ENCODE measurements around the gene MEX3A.

DNA sequence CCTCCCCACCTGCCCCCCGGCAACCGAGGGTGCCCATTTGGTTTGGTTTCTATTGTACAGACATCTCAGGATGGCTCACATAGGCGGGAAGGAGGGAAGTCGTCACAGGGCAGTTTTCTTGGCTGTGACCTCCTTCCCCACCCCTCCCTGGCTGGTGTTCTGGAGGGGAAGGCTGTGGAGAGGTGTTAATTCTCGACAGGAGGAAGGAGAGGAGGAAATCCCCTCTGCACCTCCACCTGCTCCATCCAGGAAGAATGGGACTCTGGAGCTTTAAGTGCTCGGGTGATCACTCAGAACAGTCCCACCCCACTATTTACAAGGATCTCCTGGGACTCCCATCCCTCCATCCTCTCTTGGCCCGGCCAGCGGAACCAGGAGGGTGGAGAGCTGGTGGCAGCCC, 7.6 kb downstream of the MEX3A start:
- TF ChIP-seq, protein P1, sequence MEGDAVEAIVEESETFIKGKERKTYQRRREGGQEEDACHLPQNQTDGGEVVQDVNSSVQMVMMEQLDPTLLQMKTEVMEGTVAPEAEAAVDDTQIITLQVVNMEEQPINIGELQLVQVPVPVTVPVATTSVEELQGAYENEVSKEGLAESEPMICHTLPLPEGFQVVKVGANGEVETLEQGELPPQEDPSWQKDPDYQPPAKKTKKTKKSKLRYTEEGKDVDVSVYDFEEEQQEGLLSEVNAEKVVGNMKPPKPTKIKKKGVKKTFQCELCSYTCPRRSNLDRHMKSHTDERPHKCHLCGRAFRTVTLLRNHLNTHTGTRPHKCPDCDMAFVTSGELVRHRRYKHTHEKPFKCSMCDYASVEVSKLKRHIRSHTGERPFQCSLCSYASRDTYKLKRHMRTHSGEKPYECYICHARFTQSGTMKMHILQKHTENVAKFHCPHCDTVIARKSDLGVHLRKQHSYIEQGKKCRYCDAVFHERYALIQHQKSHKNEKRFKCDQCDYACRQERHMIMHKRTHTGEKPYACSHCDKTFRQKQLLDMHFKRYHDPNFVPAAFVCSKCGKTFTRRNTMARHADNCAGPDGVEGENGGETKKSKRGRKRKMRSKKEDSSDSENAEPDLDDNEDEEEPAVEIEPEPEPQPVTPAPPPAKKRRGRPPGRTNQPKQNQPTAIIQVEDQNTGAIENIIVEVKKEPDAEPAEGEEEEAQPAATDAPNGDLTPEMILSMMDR (IDR thresholded peaks at IDR 0.05; ENCODE audit: extremely low read depth in 1 of 2, insufficient read depth in 1 of 2, low read depth in 1 of 2, low read length in 2 of 2): no peak
- TF ChIP-seq EZH2 (IDR thresholded peaks at IDR 0.05; ENCODE audit: borderline replicate concordance, low read depth, low read length, severe bottlenecking) (no peak), POLR2A (IDR thresholded peaks at IDR 0.05; ENCODE audit: low read depth, low read length) (no peak), FOS (IDR thresholded peaks at IDR 0.05; ENCODE audit: borderline replicate concordance, insufficient read depth, low read length) (no peak), GATA2 (IDR thresholded peaks at IDR 0.05; ENCODE audit: insufficient read depth, insufficient read length, low read depth, low read length) (no peak), MYC (IDR thresholded peaks at IDR 0.05; ENCODE audit: low read depth, low read length) (no peak), POLR2AphosphoS5 (IDR thresholded peaks at IDR 0.05; ENCODE audit: insufficient read depth, low read depth, low read length) (no peak), JUN (IDR thresholded peaks at IDR 0.05; ENCODE audit: borderline replicate concordance, insufficient read depth, insufficient read length, low read depth) (no peak)
- TF ChIP-seq, protein P2, sequence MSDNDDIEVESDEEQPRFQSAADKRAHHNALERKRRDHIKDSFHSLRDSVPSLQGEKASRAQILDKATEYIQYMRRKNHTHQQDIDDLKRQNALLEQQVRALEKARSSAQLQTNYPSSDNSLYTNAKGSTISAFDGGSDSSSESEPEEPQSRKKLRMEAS (IDR thresholded peaks at IDR 0.05; ENCODE audit: insufficient read depth, insufficient read length): no peak

Measured in endothelial cell of umbilical vein (primary cell).